Neutrophil (primary cell): ENCODE measurements around the gene OXA1L.

Experiments used
- H3K27ac ChIP-seq: fragments of 200-600 bp; sonication (generic); 2 replicates; pipeline ENCODE4 v1.5.1; 2016; ENCODE audit warnings: mild to moderate bottlenecking, moderate library complexity
- H3K27me3 ChIP-seq: fragments of 200-600 bp; sonication (generic); 2 replicates; pipeline ENCODE4 v1.6.0; 2016; ENCODE audit warnings: mild to moderate bottlenecking
- H3K36me3 ChIP-seq: fragments of 200-600 bp; sonication (generic); 2 replicates; pipeline ENCODE4 v1.5.1; 2017
- H3K4me1 ChIP-seq, 2 experiments: fragments of 200-600 bp in 1 of 2; sonication (generic) in 1 of 2; 1 replicate in 1 of 2; 2 replicates in 1 of 2; pipeline versions ENCODE4 v1.5.1 to v1.6.1; 2013 to 2016; ENCODE audit warnings: low read depth in 1 of 2, low read length in 1 of 2, mild to moderate bottlenecking in 1 of 2, moderate library complexity in 1 of 2; ENCODE audit not compliant: control insufficient read depth in 1 of 2, insufficient read depth in 1 of 2
- H3K4me3 ChIP-seq, 2 experiments: fragments of 200-600 bp in 1 of 2; sonication (generic) in 1 of 2; 1 replicate in 1 of 2; 2 replicates in 1 of 2; pipeline ENCODE4 v1.5.1; 2013 to 2016; ENCODE audit warnings: low read depth in 1 of 2, low read length in 1 of 2, mild to moderate bottlenecking in 1 of 2, moderate library complexity in 1 of 2
- H3K9me3 ChIP-seq: fragments of 200-600 bp; sonication (generic); 2 replicates; pipeline ENCODE4 v1.5.1; 2016
- TF ChIP-seq, protein P1 (sequence below): fragments of 200-600 bp; sonication (generic); IDR thresholded peaks from 2 replicates; pipeline ENCODE4 v1.5.1; 2016; ENCODE audit warnings: antibody characterized with exemption

The OXA1L gene

GRCh38 chr14:22821193-22822015 lies 54.9 kb downstream of the OXA1L start:
- TF ChIP-seq, protein P1, sequence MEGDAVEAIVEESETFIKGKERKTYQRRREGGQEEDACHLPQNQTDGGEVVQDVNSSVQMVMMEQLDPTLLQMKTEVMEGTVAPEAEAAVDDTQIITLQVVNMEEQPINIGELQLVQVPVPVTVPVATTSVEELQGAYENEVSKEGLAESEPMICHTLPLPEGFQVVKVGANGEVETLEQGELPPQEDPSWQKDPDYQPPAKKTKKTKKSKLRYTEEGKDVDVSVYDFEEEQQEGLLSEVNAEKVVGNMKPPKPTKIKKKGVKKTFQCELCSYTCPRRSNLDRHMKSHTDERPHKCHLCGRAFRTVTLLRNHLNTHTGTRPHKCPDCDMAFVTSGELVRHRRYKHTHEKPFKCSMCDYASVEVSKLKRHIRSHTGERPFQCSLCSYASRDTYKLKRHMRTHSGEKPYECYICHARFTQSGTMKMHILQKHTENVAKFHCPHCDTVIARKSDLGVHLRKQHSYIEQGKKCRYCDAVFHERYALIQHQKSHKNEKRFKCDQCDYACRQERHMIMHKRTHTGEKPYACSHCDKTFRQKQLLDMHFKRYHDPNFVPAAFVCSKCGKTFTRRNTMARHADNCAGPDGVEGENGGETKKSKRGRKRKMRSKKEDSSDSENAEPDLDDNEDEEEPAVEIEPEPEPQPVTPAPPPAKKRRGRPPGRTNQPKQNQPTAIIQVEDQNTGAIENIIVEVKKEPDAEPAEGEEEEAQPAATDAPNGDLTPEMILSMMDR = no peak
- peaks cover 32% of the 10 kb centered on the region for H3K27me3 ChIP-seq
- H3K9me3 ChIP-seq = no peaks in the 10 kb centered on the region
- H3K4me1 ChIP-seq = peaks cover 62 to 69% of the 10 kb centered on the region in 2 experiments
- no peak overlapping the region for H3K27ac ChIP-seq
- no peaks in the 10 kb centered on the region for H3K36me3 ChIP-seq
- no peak overlapping the region for H3K4me3 ChIP-seq

DNA sequence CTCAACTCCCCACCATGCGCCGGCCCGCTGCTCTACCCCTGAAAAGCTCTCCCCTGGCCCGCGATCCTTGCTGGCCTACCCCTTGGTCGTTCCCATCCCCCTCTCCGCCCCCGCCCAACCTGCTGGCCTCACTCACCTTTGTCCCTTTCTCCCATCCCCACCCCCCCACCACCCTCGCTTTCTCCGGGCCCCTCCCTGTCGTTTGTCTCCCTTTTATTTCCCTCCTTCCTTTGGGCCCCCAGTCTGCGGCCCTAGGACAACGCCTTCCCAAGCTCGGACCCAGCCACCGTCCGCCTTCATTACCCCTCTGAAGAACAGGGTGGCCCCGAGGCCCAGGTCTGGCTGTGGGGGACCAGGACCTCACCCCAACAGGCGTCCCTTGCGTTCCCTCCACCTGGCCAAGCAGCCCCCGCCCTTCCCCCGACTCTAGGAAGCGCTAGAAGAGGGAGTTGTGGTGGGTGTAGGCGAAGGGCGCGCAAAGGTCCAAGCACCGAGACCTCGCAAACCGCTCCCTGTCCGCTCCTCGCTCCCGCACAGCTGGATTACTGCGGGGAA lies 55.6 kb downstream of the OXA1L start:
- H3K27ac ChIP-seq = peak overlapping the region; percentile 73
- TF ChIP-seq, protein P1 = no peak
- peaks cover 57 to 62% of the 10 kb centered on the region in 2 experiments for H3K4me1 ChIP-seq
- no peaks in the 10 kb centered on the region for H3K9me3 ChIP-seq
- peaks cover 32% of the 10 kb centered on the region for H3K27me3 ChIP-seq
- H3K4me3 ChIP-seq = peak overlapping the region; percentile 70 to 71
- no peaks in the 10 kb centered on the region for H3K36me3 ChIP-seq
